Pancreas (tissue), 10 donors: ENCODE measurements around the gene KRTAP10-4. TPM values are rescaled to one million over a fixed set of nuclear protein-coding genes. Genes with fewer than 3 reads are reported as not detected.
A peak's percentile ranks its signal among the peaks of the same experiment; 100 is the strongest.
"Not testable (repeated sequence)": the region's sequence is repeated elsewhere in the genome, so short reads cannot be mapped to it uniquely, and the experiment has no call there.

ENCODE experiments used
- ATAC-seq, 4 donors: fragments of 200-7000 bp; cut with Tn5 transposase; one replicate each; pipeline versions ENCODE4 v1.8.0 to v1.9.1; 2020; ENCODE audit warnings: mild to moderate bottlenecking in 4 of 4, moderate library complexity in 4 of 4
- DNase-seq, 6 donors: peaks; one replicate each; pipeline ENCODE4 v3.0.0-alpha.2; 2020
- FAIRE-seq: peaks from 2 replicates; lab custom pipeline; 2012; peaks lifted over from hg19 to GRCh38; lab: Jason Lieb, UNC
- H3K27ac ChIP-seq, 4 donors: fragments of 200-600 bp; sonication (generic); 1 replicate in 3 of 4; 2 replicates in 1 of 4; pipeline versions ENCODE4 v1.5.0 to v1.8.0; 2020
- H3K27me3 ChIP-seq, 4 donors: fragments of 200-600 bp; one replicate each; pipeline ENCODE4 v1.8.0; 2021
- H3K36me3 ChIP-seq, 3 donors: fragments of 200-600 bp; sonication (generic) in 1 of 3; one replicate each; pipeline versions ENCODE4 v1.5.0 to v1.8.0; 2020 to 2021
- H3K4me1 ChIP-seq, 3 donors: fragments of 200-600 bp; one replicate each; pipeline ENCODE4 v1.8.0; 2021
- H3K4me3 ChIP-seq, 4 donors: fragments of 200-600 bp; sonication (generic) in 2 of 4; one replicate each; pipeline versions ENCODE4 v1.5.0 to v1.8.0; 2020 to 2021
- H3K9me3 ChIP-seq, 4 donors: fragments of 200-600 bp; one replicate each; pipeline ENCODE4 v1.8.0; 2021
- CTCF ChIP-seq, 4 donors: fragments of 200-600 bp; sonication (generic) in 3 of 4; IDR thresholded peaks; one replicate each; pipeline versions ENCODE4 v1.5.0 to v1.8.0; 2021; ENCODE audit warnings: antibody characterized with exemption in 4 of 4
- WGBS, 2 donors: extraction: QIAGEN DNeasy Blood & Tissue Kit; methylation state at CpG; one replicate each; pipeline ENCODE4 v1.1.7; 2013; 5-methylcytosine and 5-hydroxymethylcytosine counted together
- intact Hi-C, 3 donors: fragments of 100-400 bp; cut with DNase I; formaldehyde crosslinking; loops; one replicate each; pipeline versions ENCODE4 v1.11.1 to v1.14.2; 2022
- polyA plus RNA-seq, 2 donors: library from polyadenylated mRNA; stranded (reverse); fragments of 200-250 nt; gene quantifications; one replicate each; pipeline ENCODE4 v1.2.3, GENCODE V29; 2013
- total RNA-seq, 6 donors: library from RNA; stranded (reverse); fragmentation: NEBNext Ultra II Directional in 4 of 6; extraction: Animal tissue kit (Norgen Biotek cat#: 25700) in 4 of 6; gene quantifications; one replicate each; pipeline versions ENCODE4 v1.2.1 to v1.2.4, GENCODE V29; 2021 to 2023
- donor health status: healthy with polysubstance abuse.
- donor health status: DM: no; HTN: no; CAD: no; lungs with moderate emphysema.
- donor health status: DM: no; HTN: no; CAD: no.
- donor health status: control.
- donor health status: control.
- donor health status: Bipolar disorder and iron deficiency.
- donor health status: DM: yes; HTN: yes; CAD: no.
- donor health status: DM: no; HTN: no; CAD: no.
- donor health status: DM: no; HTN: no; CAD: no.
- donor health status: DM: yes; HTN: yes; CAD: no.

The KRTAP10-4 gene
- total and polyA plus RNA-seq, 8 donors: not detected

GRCh38 chr21:44596068-44596725 is 22.7 kb downstream of the KRTAP10-4 start:
- H3K27me3 ChIP-seq: no peaks in the 10 kb centered on the region
- H3K9me3 ChIP-seq: no peaks in the 10 kb centered on the region
- no peak overlapping the region for H3K27ac ChIP-seq
- ATAC-seq: no peak
- DNase-seq: no peak
- WGBS, 2 donors: 55 to 71% methylated on average over 9 of the region's 9 CpGs
- no peak for FAIRE-seq
- H3K36me3 ChIP-seq: no peaks in the 10 kb centered on the region
- H3K4me3 ChIP-seq: no peak overlapping the region
- intact Hi-C loops: no loop called here
- H3K4me1 ChIP-seq: no peaks in the 10 kb centered on the region
- TF ChIP-seq CTCF (IDR thresholded peaks at IDR 0.05): no peak

GRCh38 chr21:44598061-44598460 is 24.5 kb downstream of the KRTAP10-4 start:
- H3K4me1 ChIP-seq: no peaks in the 10 kb centered on the region
- no peak for DNase-seq
- H3K9me3 ChIP-seq: no peaks in the 10 kb centered on the region
- no peak for TF ChIP-seq CTCF (IDR thresholded peaks at IDR 0.05)
- intact Hi-C loops: no loop called here
- WGBS, 2 donors: 59 to 62% methylated on average over 11 of the region's 11 CpGs
- no peaks in the 10 kb centered on the region for H3K27me3 ChIP-seq
- no peak overlapping the region for H3K4me3 ChIP-seq
- FAIRE-seq: no peak
- H3K36me3 ChIP-seq: no peaks in the 10 kb centered on the region
- no peak for ATAC-seq
- no peak overlapping the region for H3K27ac ChIP-seq

GRCh38 chr21:44599264-44600029 is 25.9 kb downstream of the KRTAP10-4 start:
- peaks cover 0 to 4% (median 0%) of the 10 kb centered on the region in 4 donors for H3K27me3 ChIP-seq
- no peak for TF ChIP-seq CTCF (IDR thresholded peaks at IDR 0.05)
- no peaks in the 10 kb centered on the region for H3K9me3 ChIP-seq
- no peaks in the 10 kb centered on the region for H3K4me1 ChIP-seq
- no peak overlapping the region for H3K27ac ChIP-seq
- H3K4me3 ChIP-seq: no peak overlapping the region
- WGBS, 2 donors: 71 to 76% methylated on average over 8 of the region's 8 CpGs
- ATAC-seq (no peak), FAIRE-seq (no peak), DNase-seq (no peak)
- no peaks in the 10 kb centered on the region for H3K36me3 ChIP-seq
- intact Hi-C loops: no loop called here

GRCh38 chr21:44600118-44600978 is 26.8 kb downstream of the KRTAP10-4 start, which contains the start of gene KRTAP10-7:
KRTAP10-7 (plus strand) TSS chr21:44600597; CDS start chr21:44600622, 25 bp downstream.
- WGBS, 2 donors: 45 to 55% methylated on average over 19 to 23 of the region's 23 CpGs
- DNase-seq, H3K27ac ChIP-seq, intact Hi-C loops, H3K4me1 ChIP-seq, H3K9me3 ChIP-seq, H3K36me3 ChIP-seq, ATAC-seq, H3K27me3 ChIP-seq, FAIRE-seq, H3K4me3 ChIP-seq: not testable (repeated sequence)

GRCh38 chr21:44601091-44601490 is 27.6 kb downstream of the KRTAP10-4 start:
- H3K27ac ChIP-seq, H3K4me3 ChIP-seq, H3K9me3 ChIP-seq, H3K4me1 ChIP-seq, intact Hi-C loops, H3K27me3 ChIP-seq, FAIRE-seq, H3K36me3 ChIP-seq, ATAC-seq: not testable (repeated sequence)
- peak in 1 of 6 donors; percentile 39 for DNase-seq
- 45 to 71% methylated on average over 9 to 10 of the region's 10 CpGs for WGBS, 2 donors
